Calu3 (cell line): ENCODE data around the gene RHBDF2. TPM values are rescaled to one million over a fixed set of nuclear protein-coding genes. Genes with fewer than 3 reads are reported as not detected.

Experiments used
- BruUV-seq: library from RNA; stranded (reverse); fragments of 400-500 nt; replicated peaks from 2 replicates; lab custom pipeline; 2021; lab: Mats Ljungman, UMichigan
- CTCF ChIA-PET: fragments of 300-600 bp; sonication (Branson Sonifier 250); formaldehyde crosslinking; loops from one replicate; lab custom pipeline; 2022; ENCODE audit warnings: antibody characterized with exemption; lab: Charles Lee
- DNase-seq: peaks from one replicate; pipeline ENCODE4 v3.0.0; 2022
- H3K27ac Mint-ChIP-seq: one replicate; pipeline ENCODE4 v1.8.0; 2022; ENCODE audit warnings: mixed read lengths; ENCODE audit not compliant: unreplicated experiment
- H3K27me3 Mint-ChIP-seq: one replicate; pipeline ENCODE4 v1.8.0; 2022; ENCODE audit warnings: mixed read lengths; ENCODE audit not compliant: unreplicated experiment
- H3K36me3 Mint-ChIP-seq: one replicate; pipeline ENCODE4 v1.8.0; 2022; ENCODE audit warnings: mild to moderate bottlenecking, moderate library complexity, mixed read lengths; ENCODE audit not compliant: insufficient read depth, unreplicated experiment
- H3K4me1 Mint-ChIP-seq: one replicate; pipeline ENCODE4 v1.8.0; 2022; ENCODE audit warnings: mild to moderate bottlenecking, low read depth, mixed read lengths; ENCODE audit not compliant: unreplicated experiment
- H3K4me3 Mint-ChIP-seq: one replicate; pipeline ENCODE4 v1.8.0; 2022; ENCODE audit warnings: mild to moderate bottlenecking, low read depth, moderate library complexity, mixed read lengths; ENCODE audit not compliant: unreplicated experiment
- H3K9me3 Mint-ChIP-seq: one replicate; pipeline ENCODE4 v1.8.0; 2022; ENCODE audit warnings: low read depth, mixed read lengths; ENCODE audit not compliant: unreplicated experiment
- CTCF ChIP-seq: fragments of 200-600 bp; IDR thresholded peaks from one replicate; pipeline ENCODE4 v1.8.0; 2022; ENCODE audit warnings: antibody characterized with exemption; ENCODE audit not compliant: unreplicated experiment
- intact Hi-C: fragments of 100-400 bp; cut with micrococcal nuclease; formaldehyde crosslinking; loops from one replicate; pipeline ENCODE4 v1.10.0; 2022; ENCODE audit not compliant: unreplicated experiment
- total RNA-seq: library from RNA; stranded (reverse); gene quantifications from 2 replicates; pipeline ENCODE4 v1.2.3, GENCODE V29; 2022

The RHBDF2 gene
- total RNA-seq, 1 experiment from 2014 or later: 47.7 TPM

DNA sequence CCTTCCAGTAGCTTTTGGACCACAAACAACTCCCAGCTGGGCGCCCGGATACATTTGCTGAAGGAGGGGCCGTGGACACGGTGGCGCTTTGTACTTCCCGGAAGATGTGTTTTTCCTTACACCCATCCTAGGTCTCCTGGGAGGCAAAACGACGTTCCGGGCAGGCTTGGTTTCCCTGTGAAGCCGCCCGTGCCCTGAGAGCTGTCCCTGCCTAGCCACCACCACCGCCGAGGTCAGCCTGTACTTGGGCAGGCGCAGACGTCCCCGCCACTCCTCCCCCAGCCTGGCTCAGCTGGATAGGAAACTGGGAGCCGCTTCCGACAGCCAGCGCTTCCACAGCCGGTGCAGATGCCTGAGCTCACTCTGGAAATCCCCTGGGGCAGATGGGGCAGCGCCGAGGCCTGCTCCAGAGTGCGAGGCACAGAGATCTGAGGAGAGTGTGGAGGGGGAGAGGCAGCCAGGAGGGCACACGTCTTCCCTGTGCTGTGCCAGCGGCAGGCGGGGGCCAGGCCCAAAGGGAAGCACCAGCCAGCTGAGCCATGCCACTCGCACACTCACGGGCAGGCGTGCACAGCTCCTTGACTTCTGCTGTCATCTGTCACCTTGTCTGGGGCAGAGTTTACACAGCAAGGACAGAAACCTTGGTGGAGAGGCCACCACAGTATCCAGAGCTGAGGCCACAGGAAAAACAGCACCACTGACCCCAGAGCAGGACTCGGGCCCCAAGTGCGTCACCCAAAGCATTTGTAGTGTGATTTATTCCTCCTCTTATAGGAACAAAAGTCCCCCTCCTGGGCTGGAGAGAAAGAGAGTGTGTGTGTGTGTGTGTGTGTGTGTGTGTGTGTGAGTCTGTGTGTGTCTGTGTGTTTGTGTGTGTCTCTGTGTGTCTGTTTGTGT, 3.0 kb downstream of the RHBDF2 start:
- intact Hi-C loops: no loop called here
- Mint-ChIP-seq H3K27ac (no peak overlapping the region), H3K36me3 (peaks cover 26% of the 10 kb centered on the region), H3K4me3 (peak overlapping the region; percentile 17), H3K27me3 (no peaks in the 10 kb centered on the region), H3K4me1 (peaks cover 49% of the 10 kb centered on the region), H3K9me3 (no peaks in the 10 kb centered on the region)
- CTCF ChIA-PET: interaction anchor here (1.0 kb wide), 1 partner anchor 10 kb away, joined by 3 read pairs; no protein-coding TSS in a partner anchor
- BruUV-seq: no TSS peak
- no peak for TF ChIP-seq CTCF
- DNase-seq: no peak

GRCh38 chr17:76497699-76497978, 3.6 kb downstream of the RHBDF2 start:
- Mint-ChIP-seq H3K9me3 (no peaks in the 10 kb centered on the region), H3K4me1 (peaks cover 55% of the 10 kb centered on the region), H3K36me3 (peaks cover 26% of the 10 kb centered on the region), H3K27me3 (no peaks in the 10 kb centered on the region), H3K27ac (no peak overlapping the region), H3K4me3 (no peak overlapping the region)
- CTCF ChIA-PET: no interaction called here
- TF ChIP-seq CTCF: no peak
- DNase-seq: no peak
- no TSS peak for BruUV-seq
- intact Hi-C loops: no loop called here

DNA sequence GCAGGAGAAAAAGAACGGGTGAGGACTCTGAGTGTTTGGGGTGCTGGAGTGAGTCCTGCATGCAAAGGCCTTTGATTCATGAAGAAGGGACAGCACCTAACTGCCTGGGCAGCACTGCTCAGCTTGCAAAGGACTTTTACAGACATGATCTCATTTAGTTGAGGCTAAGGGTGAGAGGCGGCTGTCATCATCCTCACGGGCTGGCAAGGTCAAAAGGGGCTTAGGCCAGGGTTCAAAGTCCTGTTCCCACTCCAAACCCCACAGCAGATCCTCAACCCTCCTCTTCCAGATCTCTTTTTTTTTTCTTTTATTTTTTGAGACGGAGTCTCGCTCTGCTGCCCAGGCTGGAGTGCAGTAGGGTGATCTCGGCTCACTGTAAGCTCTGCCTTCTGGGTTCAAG, 4.8 kb downstream of the RHBDF2 start:
- Mint-ChIP-seq H3K36me3 (peaks cover 17% of the 10 kb centered on the region), H3K9me3 (no peaks in the 10 kb centered on the region), H3K4me1 (peaks cover 54% of the 10 kb centered on the region), H3K27ac (no peak overlapping the region), H3K4me3 (no peak overlapping the region), H3K27me3 (no peaks in the 10 kb centered on the region)
- CTCF ChIA-PET: interaction anchor here (0.8 kb wide), 1 partner anchor 27 kb away, joined by 9 read pairs; no protein-coding TSS in a partner anchor
- no peak for TF ChIP-seq CTCF
- DNase-seq: no peak
- no TSS peak for BruUV-seq
- intact Hi-C loops: no loop called here

DNA sequence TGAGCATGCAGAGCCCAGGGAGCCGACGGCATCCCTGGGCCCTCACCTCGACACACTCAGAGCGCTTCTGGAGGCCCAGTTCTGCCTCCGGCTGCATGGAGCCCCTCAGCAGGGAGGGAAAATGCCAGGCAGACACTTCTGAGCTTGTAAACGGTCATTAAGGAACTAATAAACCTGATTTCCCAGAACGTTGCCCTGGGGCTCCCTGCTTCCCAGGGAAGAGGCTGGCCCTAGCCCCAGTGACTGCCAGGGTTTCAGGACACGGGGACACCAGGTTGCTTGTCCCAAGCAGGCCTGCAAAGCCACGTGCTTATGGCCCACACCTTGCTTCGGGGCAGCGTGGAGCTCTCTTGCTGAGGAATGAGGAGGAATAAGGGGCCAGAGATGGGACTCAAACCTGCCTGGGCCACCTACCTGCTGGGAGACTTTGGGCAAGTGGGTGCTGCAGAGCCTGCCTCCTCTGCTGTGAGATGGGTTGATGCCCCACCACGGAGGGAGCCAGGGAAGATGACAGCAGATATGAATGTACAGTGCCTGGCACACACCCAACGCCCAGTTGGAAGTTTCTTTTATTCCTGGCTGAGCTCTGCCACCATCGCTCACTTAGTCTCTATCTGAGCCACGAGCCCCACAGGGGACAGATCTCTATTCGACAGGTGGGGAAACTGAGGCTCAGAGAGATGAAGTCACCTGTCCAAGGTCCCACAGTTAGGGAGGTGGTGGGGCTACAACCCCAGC, 5.4 kb downstream of the RHBDF2 start:
- intact Hi-C loops: no loop called here
- H3K36me3 Mint-ChIP-seq: peaks cover 11% of the 10 kb centered on the region
- no peaks in the 10 kb centered on the region for H3K9me3 Mint-ChIP-seq
- peaks cover 51% of the 10 kb centered on the region for H3K4me1 Mint-ChIP-seq
- H3K27me3 Mint-ChIP-seq: no peaks in the 10 kb centered on the region
- no peak for TF ChIP-seq CTCF
- no peak overlapping the region for H3K27ac Mint-ChIP-seq
- CTCF ChIA-PET: no interaction called here
- no TSS peak for BruUV-seq
- H3K4me3 Mint-ChIP-seq: no peak overlapping the region
- no peak for DNase-seq
